Stimulated activated CD4-positive, alpha-beta T cell treated with anti-CD3 and anti-CD28 coated beads, Interleukin-15, amount 100 ng/mL, for 1 hour (primary cell): ENCODE results near the gene NBEA.

Experiments used
- DNase-seq, 2 donors: peaks; one replicate each; pipeline ENCODE4 v3.0.0-alpha.2; 2020; ENCODE audit warnings: low read depth in 1 of 2, low spot score in 1 of 2

The NBEA gene

GRCh38 chr13:35566340-35566739, 624.3 kb downstream of the NBEA start:
- no peak for DNase-seq

GRCh38 chr13:35567406-35567980, 625.4 kb downstream of the NBEA start:
- DNase-seq: no peak

- no peak for DNase-seq
Measured at GRCh38 chr13:35573639-35574038, 631.6 kb downstream of the NBEA start.

DNA sequence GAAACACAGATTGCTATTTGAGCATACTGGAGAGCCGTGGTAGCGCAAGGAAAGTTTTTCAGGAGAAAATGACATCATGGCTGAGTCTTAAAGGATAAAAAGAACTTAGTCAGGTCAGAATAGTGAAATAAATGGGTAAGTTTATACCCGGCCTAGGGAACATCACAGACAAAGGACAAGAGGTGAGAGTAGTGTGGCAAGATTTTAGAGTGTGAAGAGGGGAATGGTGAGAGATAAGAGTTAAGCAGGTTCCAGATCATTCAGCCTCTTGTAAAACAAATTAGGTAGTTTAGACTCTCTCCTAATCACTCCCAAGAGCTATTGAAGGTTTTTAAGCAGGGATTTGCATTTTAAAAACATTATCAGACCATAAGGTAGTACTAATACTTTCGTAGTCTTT, 650.4 kb downstream of the NBEA start:
- no peak for DNase-seq

DNA sequence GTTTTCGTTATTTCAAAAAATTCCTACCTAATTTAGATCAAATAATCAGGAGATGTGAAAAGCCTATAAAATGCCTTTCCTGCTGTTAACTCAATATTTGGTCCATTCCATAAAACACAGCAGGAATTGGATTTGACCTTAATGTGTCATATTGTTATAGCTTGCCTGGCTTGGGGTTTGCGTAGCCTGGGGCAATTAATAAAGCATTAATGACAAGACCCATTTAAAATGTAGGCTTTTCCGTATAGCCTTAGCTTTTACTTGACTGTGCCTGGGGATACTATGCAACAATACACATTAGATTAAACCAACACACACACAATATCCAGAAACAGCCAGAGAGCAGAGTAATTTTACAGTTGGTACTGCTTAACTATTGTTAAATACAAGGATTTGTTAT, 651.6 kb downstream of the NBEA start:
- DNase-seq: no peak

DNA sequence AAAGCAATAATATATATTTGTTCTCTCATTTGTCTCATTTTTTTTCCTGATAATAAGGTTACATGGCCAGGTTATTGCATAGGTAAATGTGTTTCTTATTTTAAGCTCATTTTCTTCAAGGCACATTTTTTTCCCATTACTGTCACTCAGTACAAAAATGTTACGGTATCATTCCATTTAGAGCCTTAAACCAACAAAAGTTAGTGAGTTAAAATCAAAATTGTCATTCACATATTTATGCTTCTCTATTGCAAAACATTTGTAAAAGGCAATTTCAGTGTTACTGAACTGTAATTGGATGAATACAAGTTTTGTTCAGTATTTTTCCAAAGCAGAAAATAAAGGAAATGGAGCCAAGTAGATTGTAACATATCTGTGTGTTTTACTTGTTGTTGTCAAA, 652.0 kb downstream of the NBEA start:
- DNase-seq: no peak

GRCh38 chr13:35595181-35595580, 653.1 kb downstream of the NBEA start:
- DNase-seq: no peak

DNA sequence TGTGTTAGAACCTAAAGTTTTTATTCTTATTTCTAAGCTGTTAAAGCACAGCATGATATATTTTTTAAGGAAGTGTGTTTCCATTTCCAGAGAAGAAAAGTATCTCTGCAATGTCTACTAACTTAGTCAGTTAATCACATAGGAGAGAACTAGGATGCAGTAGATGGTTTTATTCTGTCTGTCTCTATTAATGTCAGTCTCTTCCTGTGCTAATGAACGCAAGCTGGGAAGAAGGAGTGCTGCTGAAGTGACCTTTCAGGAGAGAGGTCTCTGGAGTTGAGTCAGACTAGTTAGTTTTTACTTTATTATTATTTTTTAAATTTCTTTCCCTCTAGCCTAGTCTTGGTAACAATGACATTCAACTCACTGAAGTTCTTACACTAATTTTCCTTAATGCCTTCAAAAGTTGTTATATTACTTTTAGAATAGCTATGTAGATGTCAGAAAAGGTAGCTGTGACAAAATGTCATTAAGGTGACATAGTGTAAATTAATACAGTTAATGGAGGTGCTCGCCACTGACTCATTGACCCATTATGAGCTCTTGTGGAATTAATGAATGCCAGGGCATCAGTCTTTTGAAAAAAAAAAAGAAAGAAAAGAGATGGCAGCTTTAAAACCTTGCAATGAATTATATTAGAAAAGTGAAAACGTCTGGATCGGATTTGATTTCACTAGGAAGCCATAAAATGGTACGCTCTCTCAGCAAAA, 654.4 kb downstream of the NBEA start:
- no peak for DNase-seq

DNA sequence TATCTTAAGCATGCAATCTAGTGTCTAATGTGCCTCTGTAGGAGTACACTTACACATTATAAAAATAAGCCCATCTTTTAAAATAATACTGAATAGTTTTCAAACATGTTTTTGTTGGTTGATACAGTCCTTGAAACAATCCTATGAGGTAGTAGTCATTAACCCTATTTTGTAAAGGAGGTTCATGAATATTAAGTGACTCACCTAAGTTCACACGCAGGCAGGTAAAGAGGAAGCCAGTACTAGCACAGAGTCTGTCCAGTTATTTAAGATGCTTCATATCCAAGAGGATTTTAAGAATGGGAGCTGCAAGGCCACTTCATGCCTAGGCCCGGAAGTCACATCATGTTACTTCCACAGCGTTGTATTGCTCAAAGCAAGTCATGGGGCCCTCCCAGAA, 655.4 kb downstream of the NBEA start:
- DNase-seq: no peak

DNA sequence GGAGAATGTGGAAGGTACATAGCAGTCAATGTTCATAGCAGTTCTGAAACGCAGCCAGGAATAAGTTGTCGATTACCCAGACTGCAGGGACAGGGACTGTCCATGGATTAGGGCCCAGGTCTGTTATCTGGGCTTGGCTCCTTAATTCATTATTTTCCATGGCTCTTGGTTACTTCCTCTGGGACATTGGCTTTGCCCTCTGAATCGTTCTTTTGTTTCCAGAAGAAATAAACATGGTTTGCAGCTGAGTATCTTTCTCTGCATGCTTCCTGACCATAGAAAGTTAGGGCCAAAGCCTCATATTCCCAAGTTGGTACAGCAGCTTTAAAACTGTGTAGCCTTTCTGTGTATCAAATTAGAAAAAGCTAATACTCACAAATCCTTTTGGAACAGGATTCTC, 656.2 kb downstream of the NBEA start:
- DNase-seq: no peak

GRCh38 chr13:35598790-35599369, 656.8 kb downstream of the NBEA start:
- no peak for DNase-seq

GRCh38 chr13:35599384-35599783, 657.3 kb downstream of the NBEA start:
- DNase-seq: no peak

GRCh38 chr13:35600137-35600536, 658.1 kb downstream of the NBEA start:
- no peak for DNase-seq

DNA sequence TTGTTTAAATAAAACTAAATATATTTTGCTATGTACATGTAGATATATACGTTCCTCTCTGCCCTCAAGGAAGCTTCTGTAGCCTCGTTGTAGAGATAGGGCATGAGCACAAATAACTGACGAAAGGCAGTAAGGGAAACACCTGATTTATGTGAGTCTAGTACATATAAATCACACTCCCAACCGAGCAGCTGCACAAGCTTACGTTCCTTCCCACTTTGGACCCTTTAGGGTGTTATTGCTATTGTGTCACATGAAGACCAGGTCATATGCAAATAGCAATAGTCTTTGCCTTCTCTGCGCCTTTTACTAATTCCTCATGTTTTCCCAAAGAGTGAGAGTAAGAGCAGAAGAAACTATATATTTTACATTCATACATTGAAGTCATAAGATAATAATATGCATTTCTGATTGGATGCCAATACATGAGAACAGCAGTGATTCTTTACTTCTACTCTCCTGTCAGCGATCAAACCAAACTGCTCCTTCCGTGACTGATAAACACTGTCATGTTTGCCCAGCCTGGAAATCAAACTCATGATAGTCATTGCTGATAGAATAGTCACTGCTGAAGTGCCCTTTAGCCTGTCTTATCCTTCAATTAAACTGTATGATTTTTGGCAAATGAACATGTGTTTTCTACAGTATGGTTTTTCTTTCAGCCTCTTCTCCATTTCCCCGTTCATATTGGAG, 661.7 kb downstream of the NBEA start:
- no peak for DNase-seq

DNA sequence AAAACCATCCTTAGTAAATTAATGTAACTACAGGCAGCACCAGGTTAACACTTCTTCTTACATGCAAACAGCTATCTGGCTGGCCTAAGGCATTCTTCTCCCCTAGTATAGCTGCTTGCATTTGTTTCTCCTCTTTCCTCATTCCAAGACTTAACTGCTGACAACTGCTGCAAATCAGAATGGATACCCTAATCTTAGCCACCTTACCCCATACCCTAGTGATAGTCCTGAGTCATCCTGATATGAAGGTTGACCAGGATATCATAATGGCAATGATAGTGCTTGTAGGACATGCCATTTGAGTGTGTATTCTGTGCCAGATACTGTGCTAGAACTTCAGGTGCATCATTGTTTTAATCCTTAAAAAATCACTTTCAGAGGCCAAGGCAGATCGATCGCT, 672.6 kb downstream of the NBEA start:
- DNase-seq: no peak

DNA sequence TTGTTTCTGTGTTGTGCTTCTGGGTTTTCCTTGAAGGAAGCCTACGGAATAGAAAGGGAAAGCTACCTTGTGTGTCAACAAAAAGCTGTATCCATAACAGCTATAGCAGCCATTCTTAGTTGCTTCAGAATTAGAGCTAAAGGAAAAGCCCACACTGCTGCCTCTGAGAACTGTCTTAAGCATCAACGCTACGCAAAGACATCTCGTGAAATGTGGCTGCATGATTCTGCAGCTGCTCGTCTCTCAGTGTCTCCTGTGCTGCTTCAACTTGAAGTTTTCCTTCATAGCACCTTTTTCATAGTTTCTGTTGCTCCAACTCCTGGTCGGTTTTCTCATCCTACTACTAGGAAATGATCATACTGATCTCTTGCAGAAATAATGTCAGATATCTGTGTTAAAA, 675.4 kb downstream of the NBEA start:
- DNase-seq: no peak

GRCh38 chr13:35618565-35619083, 676.6 kb downstream of the NBEA start:
- no peak for DNase-seq

GRCh38 chr13:35621989-35622388, 679.9 kb downstream of the NBEA start:
- DNase-seq: no peak

GRCh38 chr13:35629026-35629425, 687.0 kb downstream of the NBEA start:
- DNase-seq: no peak

DNA sequence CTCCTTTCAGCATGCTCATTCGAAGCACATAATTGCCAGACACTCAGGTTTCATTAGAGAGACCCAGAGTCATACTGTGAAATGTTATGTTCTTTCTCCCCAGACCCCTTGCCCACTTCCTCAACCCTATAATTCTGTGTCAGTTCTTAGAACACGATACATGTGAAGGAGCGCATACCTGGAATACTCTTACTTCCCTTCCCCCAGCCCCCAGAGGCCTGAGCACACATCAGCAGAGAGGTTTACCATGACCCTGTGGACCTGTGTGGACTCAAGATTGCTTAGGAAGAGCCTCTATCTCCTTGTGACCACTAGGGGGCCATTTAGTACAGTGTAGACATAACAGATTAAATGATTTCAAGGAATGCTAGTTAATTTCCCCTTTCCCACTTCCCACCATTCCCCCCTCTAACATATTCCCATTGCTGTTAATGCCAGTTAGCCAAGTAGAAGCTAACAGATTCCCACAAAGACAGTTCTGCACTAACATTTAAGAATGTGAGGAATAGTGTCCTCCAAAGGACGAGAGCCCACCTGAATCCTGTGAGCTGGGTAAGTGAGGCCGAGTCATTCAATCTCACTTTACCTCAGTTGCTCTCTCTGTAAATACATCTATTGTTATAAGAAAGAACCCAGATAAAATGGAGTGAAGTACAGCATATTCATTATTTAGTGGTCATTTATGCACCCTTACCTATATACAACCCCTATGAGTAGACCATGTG, 688.6 kb downstream of the NBEA start:
- DNase-seq: no peak

GRCh38 chr13:35631666-35632065, 689.6 kb downstream of the NBEA start:
- no peak for DNase-seq
